ENCODE results near the gene CBLB.

Gene CBLB

GRCh38 chr3:105888621-105889579, 20.1 kb upstream of the CBLB start:
- no peak overlapping the region for H3K4me3 Mint-ChIP-seq
- peaks cover 11% of the 10 kb centered on the region for H3K4me1 Mint-ChIP-seq (ENCODE audit: low read depth)
- no peaks in the 10 kb centered on the region for H3K36me3 Mint-ChIP-seq (ENCODE audit: low read depth)
- H3K27ac Mint-ChIP-seq, result no peak overlapping the region
- H3K27me3 Mint-ChIP-seq (ENCODE audit: low read depth), result no peaks in the 10 kb centered on the region
- H3K9me3 Mint-ChIP-seq, result no peaks in the 10 kb centered on the region
- DNase-seq (ENCODE audit: low spot score), result no peak

DNA sequence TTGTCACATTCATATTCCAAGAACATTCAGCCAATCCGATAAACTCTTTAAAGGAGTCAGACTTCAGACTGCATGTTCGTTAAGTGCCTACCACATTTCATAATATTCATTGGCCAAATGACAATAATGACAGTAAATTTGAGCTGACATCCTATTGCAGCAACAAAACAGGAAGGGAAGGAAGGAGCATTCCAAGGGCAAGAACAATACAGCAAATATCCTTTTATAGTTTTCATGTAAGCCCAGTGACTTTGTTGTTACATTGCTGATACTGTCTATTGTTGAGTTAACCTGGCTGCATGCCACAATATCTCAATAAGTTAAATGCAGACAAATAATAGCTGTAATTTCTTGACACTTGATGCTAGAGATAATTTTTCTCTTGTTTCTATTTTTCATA, 16.4 kb upstream of the CBLB start:
- Mint-ChIP-seq H3K27me3 (ENCODE audit: low read depth) (no peaks in the 10 kb centered on the region), H3K9me3 (no peaks in the 10 kb centered on the region), H3K27ac (no peak overlapping the region), H3K4me1 (ENCODE audit: low read depth) (peaks cover 7% of the 10 kb centered on the region), H3K4me3 (no peak overlapping the region), H3K36me3 (ENCODE audit: low read depth) (peaks cover 2% of the 10 kb centered on the region)
- DNase-seq (ENCODE audit: low spot score), result no peak

- Mint-ChIP-seq H3K4me3 (peak overlapping the region; percentile 80), H3K4me1 (ENCODE audit: low read depth) (peaks cover 7% of the 10 kb centered on the region), H3K27ac (no peak overlapping the region), H3K9me3 (no peaks in the 10 kb centered on the region), H3K36me3 (ENCODE audit: low read depth) (peaks cover 2% of the 10 kb centered on the region), H3K27me3 (ENCODE audit: low read depth) (no peaks in the 10 kb centered on the region)
- no peak for DNase-seq (ENCODE audit: low spot score)
Measured at GRCh38 chr3:105883798-105884377, 15.1 kb upstream of the CBLB start.

- no peak overlapping the region for H3K27ac Mint-ChIP-seq
- no peaks in the 10 kb centered on the region for H3K27me3 Mint-ChIP-seq (ENCODE audit: low read depth)
- H3K36me3 Mint-ChIP-seq (ENCODE audit: low read depth), result peaks cover 2% of the 10 kb centered on the region
- H3K9me3 Mint-ChIP-seq, result no peaks in the 10 kb centered on the region
- peaks cover 26% of the 10 kb centered on the region for H3K4me1 Mint-ChIP-seq (ENCODE audit: low read depth)
- H3K4me3 Mint-ChIP-seq, result no peak overlapping the region
- DNase-seq (ENCODE audit: low spot score), result no peak
Measured at GRCh38 chr3:105880681-105881290, 12.0 kb upstream of the CBLB start.

DNA sequence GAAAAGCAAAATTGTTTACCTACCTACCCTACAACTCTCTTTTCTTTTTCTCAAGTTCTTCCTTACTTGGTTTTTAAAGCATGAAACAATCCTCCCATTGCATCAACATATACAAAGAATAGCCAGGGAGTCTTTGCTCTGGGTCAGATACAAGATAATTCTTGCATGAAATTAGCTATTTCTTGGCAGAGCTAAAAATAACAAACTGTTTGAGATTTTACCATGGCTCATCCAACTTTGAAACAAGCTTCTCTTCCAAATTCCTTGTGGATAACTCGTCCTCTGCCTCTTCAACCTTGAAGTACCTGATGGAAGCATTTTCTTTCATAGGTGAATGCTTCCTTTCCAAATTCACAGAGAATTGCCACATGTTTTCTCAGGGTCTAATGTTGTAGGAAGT, 9.2 kb upstream of the CBLB start:
- no peaks in the 10 kb centered on the region for H3K36me3 Mint-ChIP-seq (ENCODE audit: low read depth)
- no peaks in the 10 kb centered on the region for H3K9me3 Mint-ChIP-seq
- H3K27ac Mint-ChIP-seq, result peak overlapping the region; percentile 4
- no peak for DNase-seq (ENCODE audit: low spot score)
- H3K4me1 Mint-ChIP-seq (ENCODE audit: low read depth), result peaks cover 22% of the 10 kb centered on the region
- H3K27me3 Mint-ChIP-seq (ENCODE audit: low read depth), result no peaks in the 10 kb centered on the region
- H3K4me3 Mint-ChIP-seq, result peak overlapping the region; percentile 16

DNA sequence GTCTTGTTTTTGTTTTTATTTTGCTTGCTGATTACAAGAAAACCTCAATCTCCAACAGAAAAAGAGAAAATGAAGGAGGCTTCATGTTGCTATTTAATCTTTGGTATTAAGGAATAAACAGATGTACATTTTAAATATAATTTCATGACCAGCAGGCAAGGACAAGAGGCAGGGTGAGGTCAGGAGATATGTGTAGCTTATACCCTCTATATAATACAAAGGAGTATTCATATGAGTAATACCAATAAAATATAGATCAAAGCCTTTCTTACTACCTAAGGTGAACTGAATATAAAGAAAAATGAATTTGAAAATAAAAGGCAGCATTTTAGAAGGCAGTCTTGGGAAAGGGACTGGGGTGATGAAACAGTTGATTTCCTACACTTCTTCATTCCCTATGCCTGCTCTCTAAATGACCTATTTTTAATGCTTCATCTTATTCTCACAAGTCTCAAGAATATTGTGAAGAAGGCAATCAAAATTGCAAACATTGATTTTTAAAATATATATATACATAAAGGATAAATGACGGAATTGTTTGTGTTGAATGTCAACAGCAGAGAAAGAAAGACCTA, 8.6 kb upstream of the CBLB start:
- Mint-ChIP-seq H3K27me3 (ENCODE audit: low read depth) (no peaks in the 10 kb centered on the region), H3K27ac (peak overlapping the region; percentile 6), H3K4me3 (peak overlapping the region; percentile 63), H3K9me3 (no peaks in the 10 kb centered on the region), H3K4me1 (ENCODE audit: low read depth) (peaks cover 20% of the 10 kb centered on the region), H3K36me3 (ENCODE audit: low read depth) (no peaks in the 10 kb centered on the region)
- no peak for DNase-seq (ENCODE audit: low spot score)

GRCh38 chr3:105876780-105877327, 8.0 kb upstream of the CBLB start:
- H3K36me3 Mint-ChIP-seq (ENCODE audit: low read depth), result no peaks in the 10 kb centered on the region
- no peaks in the 10 kb centered on the region for H3K9me3 Mint-ChIP-seq
- no peak for DNase-seq (ENCODE audit: low spot score)
- H3K4me1 Mint-ChIP-seq (ENCODE audit: low read depth), result peaks cover 20% of the 10 kb centered on the region
- H3K4me3 Mint-ChIP-seq, result peak overlapping the region; percentile 63
- peak overlapping the region; percentile 6 for H3K27ac Mint-ChIP-seq
- no peaks in the 10 kb centered on the region for H3K27me3 Mint-ChIP-seq (ENCODE audit: low read depth)

GRCh38 chr3:105869861-105870755, 1.3 kb upstream of the CBLB start:
- H3K4me3 Mint-ChIP-seq, result peak overlapping the region; percentile 98
- H3K9me3 Mint-ChIP-seq, result no peaks in the 10 kb centered on the region
- no peak for DNase-seq (ENCODE audit: low spot score)
- H3K4me1 Mint-ChIP-seq (ENCODE audit: low read depth), result peaks cover 24% of the 10 kb centered on the region
- peaks cover 21% of the 10 kb centered on the region for H3K36me3 Mint-ChIP-seq (ENCODE audit: low read depth)
- H3K27me3 Mint-ChIP-seq (ENCODE audit: low read depth), result no peaks in the 10 kb centered on the region
- peak overlapping the region; percentile 93 for H3K27ac Mint-ChIP-seq

DNA sequence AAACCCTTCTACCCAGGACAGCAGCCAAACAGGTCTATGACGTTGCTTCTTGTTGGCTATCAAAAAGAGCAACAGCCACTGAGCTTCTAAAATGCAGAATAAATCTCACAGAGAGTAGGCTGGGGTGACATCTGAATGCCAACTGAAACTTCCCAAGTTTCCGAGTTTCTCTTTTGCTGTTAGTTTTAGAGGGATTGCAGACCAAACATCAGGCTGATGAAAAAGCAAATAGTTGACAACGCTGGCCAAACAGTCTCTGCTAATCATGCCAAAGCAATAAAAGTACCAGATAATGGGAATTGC, 670 bp upstream of the CBLB start:
- Mint-ChIP-seq H3K27ac (peak overlapping the region; percentile 93), H3K4me1 (ENCODE audit: low read depth) (peaks cover 29% of the 10 kb centered on the region), H3K36me3 (ENCODE audit: low read depth) (peaks cover 27% of the 10 kb centered on the region), H3K9me3 (no peaks in the 10 kb centered on the region), H3K27me3 (ENCODE audit: low read depth) (no peaks in the 10 kb centered on the region), H3K4me3 (peak overlapping the region; percentile 98)
- no peak for DNase-seq (ENCODE audit: low spot score)

DNA sequence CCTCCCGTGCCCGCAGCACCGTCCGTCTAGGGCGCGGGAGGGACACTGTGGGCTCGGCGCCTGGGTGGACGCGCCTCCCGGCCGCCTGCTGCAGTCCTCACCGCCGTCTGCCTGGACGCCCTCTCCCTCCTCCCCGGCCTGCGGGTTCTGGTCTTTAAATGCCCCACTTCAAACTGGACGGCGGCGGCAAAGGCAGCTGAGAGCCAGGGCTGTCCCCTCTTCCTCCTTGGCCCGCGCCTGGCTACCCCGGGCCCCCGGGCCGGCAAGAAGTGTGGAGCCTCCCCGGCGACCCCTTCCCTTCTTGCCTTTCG, 426 bp downstream of the CBLB start:
- peaks cover 36% of the 10 kb centered on the region for H3K4me1 Mint-ChIP-seq (ENCODE audit: low read depth)
- peak overlapping the region; percentile 98 for H3K4me3 Mint-ChIP-seq

DNA sequence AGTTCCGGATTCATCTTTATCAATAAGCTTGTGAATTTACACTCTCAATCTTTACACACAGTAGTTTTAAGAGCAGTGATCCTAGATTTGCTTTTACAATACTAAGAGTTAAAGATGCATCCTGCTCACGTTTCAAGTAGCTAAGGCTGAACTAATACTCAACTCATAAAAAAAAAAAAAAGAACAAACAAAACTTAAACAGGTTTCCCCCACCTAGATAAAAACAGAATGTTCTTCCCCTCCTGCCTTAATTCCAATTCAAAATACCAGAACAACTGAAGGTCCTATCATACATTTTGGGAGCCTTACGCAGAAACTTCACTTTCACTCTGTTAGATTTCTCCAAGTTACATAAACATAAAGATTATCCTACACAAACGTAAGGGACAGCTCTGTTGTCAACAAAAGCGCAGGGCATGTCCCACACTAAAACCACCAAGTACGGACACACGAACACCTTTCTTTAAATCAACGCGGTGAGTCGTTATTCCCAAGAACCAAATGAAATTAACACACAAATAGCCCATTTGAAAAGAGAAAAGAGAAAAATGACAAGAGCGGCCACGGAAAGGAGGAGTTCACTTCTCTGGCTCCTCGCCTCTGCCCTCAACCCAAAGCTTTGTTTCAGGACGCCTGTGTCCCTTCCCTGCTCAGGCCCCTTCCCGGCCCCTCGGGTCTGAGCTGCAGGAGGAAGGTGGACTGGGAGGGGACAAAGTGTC, 941 bp downstream of the CBLB start:
- Mint-ChIP-seq H3K27ac (peak overlapping the region; percentile 93), H3K9me3 (no peaks in the 10 kb centered on the region), H3K27me3 (ENCODE audit: low read depth) (no peaks in the 10 kb centered on the region), H3K36me3 (ENCODE audit: low read depth) (peaks cover 35% of the 10 kb centered on the region), H3K4me3 (peak overlapping the region; percentile 98), H3K4me1 (ENCODE audit: low read depth) (peaks cover 36% of the 10 kb centered on the region)
- no peak for DNase-seq (ENCODE audit: low spot score)

More for the DNA sequence above, 426 bp downstream of the CBLB start:
- no peaks in the 10 kb centered on the region for H3K9me3 Mint-ChIP-seq
- no peak for DNase-seq (ENCODE audit: low spot score)
- H3K27ac Mint-ChIP-seq, result peak overlapping the region; percentile 93
- peaks cover 35% of the 10 kb centered on the region for H3K36me3 Mint-ChIP-seq (ENCODE audit: low read depth)
- H3K27me3 Mint-ChIP-seq (ENCODE audit: low read depth), result no peaks in the 10 kb centered on the region

DNA sequence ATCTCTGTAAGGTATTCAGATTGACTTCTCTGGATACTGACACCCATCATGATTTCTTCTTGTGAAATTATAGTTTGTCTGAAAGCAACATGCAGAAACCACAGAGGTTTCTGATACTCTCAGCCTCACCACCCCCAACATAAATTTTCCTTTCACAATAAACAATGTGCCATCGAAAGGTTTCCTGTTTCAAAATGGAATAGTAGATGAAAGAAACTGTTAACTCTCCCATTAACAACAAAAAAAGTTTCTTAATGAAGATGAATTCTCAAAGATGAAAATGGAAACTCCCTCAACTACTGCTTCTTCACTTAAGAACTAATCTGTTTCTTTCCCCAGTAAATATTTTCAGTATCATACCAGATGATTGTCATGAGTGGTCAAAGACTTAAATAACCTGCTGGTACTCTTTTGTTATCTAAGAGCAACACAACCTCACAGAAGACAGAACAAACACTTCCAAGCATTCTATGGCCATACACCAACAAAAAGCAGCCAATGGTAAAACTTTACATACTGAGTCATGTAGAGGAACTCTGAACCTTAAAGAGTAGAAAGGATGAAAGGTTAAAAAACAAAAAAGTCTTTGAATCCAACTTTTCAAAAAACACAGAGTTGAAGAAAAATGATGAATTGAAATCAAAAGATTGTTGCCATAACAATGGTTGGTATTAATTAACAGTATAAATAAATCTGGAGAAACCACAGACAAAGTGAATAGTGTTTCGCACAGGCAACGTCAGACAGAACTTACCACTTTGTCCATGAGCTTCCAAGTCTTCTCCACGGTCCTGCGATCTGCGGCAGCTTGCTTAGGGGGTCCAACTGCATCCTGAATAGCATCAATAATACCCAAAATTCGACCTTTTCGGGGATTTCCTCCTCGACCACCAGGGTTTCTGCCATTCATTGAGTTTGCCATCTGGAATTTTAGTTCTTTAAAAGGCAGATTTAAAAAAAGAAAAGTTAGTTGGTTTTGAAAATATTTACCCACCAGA, 1.9 kb downstream of the CBLB start:
- no peaks in the 10 kb centered on the region for H3K27me3 Mint-ChIP-seq (ENCODE audit: low read depth)
- peak overlapping the region; percentile 98 for H3K4me3 Mint-ChIP-seq
- peak overlapping the region; percentile 93 for H3K27ac Mint-ChIP-seq
- DNase-seq (ENCODE audit: low spot score), result peak; percentile 39
- H3K9me3 Mint-ChIP-seq, result no peaks in the 10 kb centered on the region
- peaks cover 36% of the 10 kb centered on the region for H3K4me1 Mint-ChIP-seq (ENCODE audit: low read depth)
- peaks cover 35% of the 10 kb centered on the region for H3K36me3 Mint-ChIP-seq (ENCODE audit: low read depth)

All from T-helper 2 cell treated with Interferon-gamma antibody and Interleukin-4, amounts not matched to agents 5 μg/mL and 100 μg/mL, for 36 hours (primary cell).